IMR-90 (cell line): ENCODE measurements around the gene SEH1L. TPM values are rescaled to one million over a fixed set of nuclear protein-coding genes. Genes with fewer than 3 reads are reported as not detected.

ENCODE experiments used
- ATAC-seq: fragments of 200-7000 bp; cut with Tn5 transposase; 2 replicates; pipeline ENCODE4 v1.9.1; 2020; ENCODE audit warnings: low read depth, mild to moderate bottlenecking, moderate library complexity
- BruUV-seq: library from RNA; stranded (reverse); fragments of 400-500 nt; replicated peaks from 2 replicates; lab custom pipeline; 2021; lab: Mats Ljungman, UMichigan
- CTCF ChIA-PET: fragments of 300-600 bp; formaldehyde crosslinking; extraction: SDS; loops from one replicate; lab custom pipeline; 2021; ENCODE audit warnings: antibody characterized with exemption; lab: Yijun Ruan, JAX
- POLR2A ChIA-PET: fragments of 300-600 bp; sonication (Branson Sonifier 250); formaldehyde crosslinking; loops from one replicate; lab custom pipeline; 2022; ENCODE audit warnings: antibody characterized with exemption; ENCODE audit not compliant: unreplicated experiment; lab: Charles Lee
- DNase-seq: peaks from one replicate; pipeline ENCODE4 v3.0.0; 2013
- H2AFZ ChIP-seq: replicated peaks from 2 replicates; pipeline ENCODE3; 2013; ENCODE audit warnings: low read length, mild to moderate bottlenecking; ENCODE audit not compliant: poor library complexity
- H2AK5ac ChIP-seq: 2 replicates; pipeline ENCODE4 v1.6.1; 2013; ENCODE audit warnings: low read depth, low read length, inconsistent platforms
- H2AK9ac ChIP-seq: replicated peaks from 2 replicates; pipeline ENCODE3; 2013; ENCODE audit warnings: mild to moderate bottlenecking, low read depth, low read length, moderate library complexity; ENCODE audit not compliant: poor library complexity
- H2BK120ac ChIP-seq: 2 replicates; pipeline ENCODE4 v1.6.1; 2013; ENCODE audit warnings: low read depth, low read length, inconsistent platforms
- H2BK15ac ChIP-seq: 3 replicates; pipeline ENCODE4 v1.6.1; 2013; ENCODE audit warnings: low read depth, low read length, inconsistent platforms
- H2BK20ac ChIP-seq: 2 replicates; pipeline ENCODE4 v1.6.1; 2013; ENCODE audit warnings: low read depth, mild to moderate bottlenecking, inconsistent platforms, low read length, moderate library complexity
- H2BK5ac ChIP-seq: 2 replicates; pipeline ENCODE4 v1.6.1; 2013; ENCODE audit warnings: mild to moderate bottlenecking, low read depth, low read length, inconsistent platforms; ENCODE audit not compliant: poor library complexity, severe bottlenecking
- H3K14ac ChIP-seq: replicated peaks from 2 replicates; pipeline ENCODE4 v1.6.1; 2013; ENCODE audit warnings: low read depth, low read length, inconsistent platforms
- H3K18ac ChIP-seq: 2 replicates; pipeline ENCODE4 v1.6.1; 2013; ENCODE audit warnings: low read depth, low read length, control low read depth
- H3K23ac ChIP-seq: 2 replicates; pipeline ENCODE4 v1.6.1; 2013; ENCODE audit warnings: low read depth, low read length, inconsistent platforms
- H3K27ac ChIP-seq: 2 replicates; pipeline ENCODE4 v1.5.1; 2013; ENCODE audit warnings: mild to moderate bottlenecking, control low read depth, low read length; ENCODE audit not compliant: insufficient read depth
- H3K27me3 ChIP-seq: 2 replicates; pipeline ENCODE4 v1.6.1; 2013; ENCODE audit warnings: low read length; ENCODE audit not compliant: control insufficient read depth, insufficient read depth
- H3K36me3 ChIP-seq: 2 replicates; pipeline ENCODE4 v1.6.1; 2013; ENCODE audit warnings: low read length, mixed read lengths; ENCODE audit not compliant: control insufficient read depth, insufficient read depth
- H3K4ac ChIP-seq: 2 replicates; pipeline ENCODE4 v1.6.1; 2013; ENCODE audit warnings: low read depth, low read length, inconsistent platforms
- H3K4me1 ChIP-seq: 2 replicates; pipeline ENCODE4 v1.6.1; 2013; ENCODE audit warnings: low read length, mixed read lengths; ENCODE audit not compliant: control insufficient read depth, insufficient read depth
- H3K4me2 ChIP-seq: 2 replicates; pipeline ENCODE4 v1.6.1; 2013; ENCODE audit warnings: low read depth, mild to moderate bottlenecking, control low read depth, low read length, moderate library complexity
- H3K4me3 ChIP-seq: 2 replicates; pipeline ENCODE4 v1.5.1; 2013; ENCODE audit warnings: low read depth, mild to moderate bottlenecking, control low read depth, low read length, moderate library complexity; ENCODE audit not compliant: insufficient read depth
- H3K56ac ChIP-seq: 2 replicates; pipeline ENCODE4 v1.6.1; 2013; ENCODE audit warnings: low read length, inconsistent platforms; ENCODE audit not compliant: insufficient read depth; ENCODE audit errors: extremely low read depth
- H3K79me1 ChIP-seq, 2 experiments: 2 replicates each; pipeline ENCODE4 v1.6.1; 2013; ENCODE audit warnings: low read length in 2 of 2, inconsistent platforms in 1 of 2, low read depth in 1 of 2
- H3K9ac ChIP-seq: 2 replicates; pipeline ENCODE4 v1.6.1; 2013; ENCODE audit warnings: low read depth, low read length, control low read depth
- H3K9me1 ChIP-seq: 2 replicates; pipeline ENCODE4 v1.6.1; 2013; ENCODE audit warnings: low read length, inconsistent platforms; ENCODE audit not compliant: insufficient read depth
- H3K9me3 ChIP-seq: 2 replicates; pipeline ENCODE4 v1.6.1; 2013; ENCODE audit warnings: low read length; ENCODE audit not compliant: control insufficient read depth, insufficient read depth
- H4K20me1 ChIP-seq: 2 replicates; pipeline ENCODE4 v1.6.1; 2013; ENCODE audit warnings: low read length, inconsistent platforms; ENCODE audit not compliant: insufficient read depth
- H4K5ac ChIP-seq: 2 replicates; pipeline ENCODE4 v1.6.1; 2013; ENCODE audit warnings: mild to moderate bottlenecking, low read depth, low read length, control low read depth
- H4K8ac ChIP-seq, 2 experiments: 2 replicates each; pipeline ENCODE4 v1.6.1; 2013; ENCODE audit warnings: low read depth in 2 of 2, low read length in 2 of 2, control low read depth in 1 of 2, inconsistent platforms in 1 of 2
- H4K91ac ChIP-seq: 2 replicates; pipeline ENCODE4 v1.6.1; 2013; ENCODE audit warnings: low read depth, low read length, inconsistent platforms; ENCODE audit not compliant: insufficient read depth
- BHLHE40 ChIP-seq: fragments of 150-350 bp; IDR thresholded peaks from 2 replicates; pipeline ENCODE4 v1.6.1; 2016; ENCODE audit warnings: mild to moderate bottlenecking, low read depth, low read length
- CEBPB ChIP-seq: IDR thresholded peaks from 2 replicates; pipeline ENCODE4 v1.6.1; 2012; ENCODE audit warnings: low read depth, low read length, improper control_type of control experiment
- CHD1 ChIP-seq: IDR thresholded peaks from 2 replicates; pipeline ENCODE4 v1.6.1; 2012; ENCODE audit warnings: low read depth, low read length, improper control_type of control experiment
- CTCF ChIP-seq: conservative IDR thresholded peaks from 2 replicates; pipeline ENCODE4 v1.5.1; 2012; ENCODE audit warnings: mild to moderate bottlenecking, low read depth, low read length, improper control_type of control experiment
- MAFK ChIP-seq: IDR thresholded peaks from 2 replicates; pipeline ENCODE4 v1.6.1; 2012; ENCODE audit warnings: low read depth, low read length, improper control_type of control experiment
- MAZ ChIP-seq: IDR thresholded peaks from 2 replicates; pipeline ENCODE4 v1.6.1; 2012; ENCODE audit warnings: low read depth, mild to moderate bottlenecking, low read length, improper control_type of control experiment, moderate library complexity, borderline replicate concordance
- MXI1 ChIP-seq: IDR thresholded peaks from 2 replicates; pipeline ENCODE4 v1.6.1; 2012; ENCODE audit warnings: low read depth, mild to moderate bottlenecking, low read length, moderate library complexity, borderline replicate concordance
- NFE2L2 ChIP-seq: fragments of 150-350 bp; IDR thresholded peaks from 2 replicates; pipeline ENCODE4 v1.6.1; 2016; ENCODE audit warnings: low read depth, mild to moderate bottlenecking, low read length
- POLR2A ChIP-seq: IDR thresholded peaks from 2 replicates; pipeline ENCODE4 v1.6.1; 2012; ENCODE audit warnings: mild to moderate bottlenecking, low read depth, low read length
- RAD21 ChIP-seq: IDR thresholded peaks from 2 replicates; pipeline ENCODE4 v1.6.1; 2012; ENCODE audit warnings: low read length, improper control_type of control experiment
- RCOR1 ChIP-seq: IDR thresholded peaks from 2 replicates; pipeline ENCODE4 v1.6.1; 2012; ENCODE audit warnings: mild to moderate bottlenecking, low read length, improper control_type of control experiment; ENCODE audit not compliant: insufficient replicate concordance
- RFX5 ChIP-seq: IDR thresholded peaks from 2 replicates; pipeline ENCODE4 v1.8.0; 2012; ENCODE audit warnings: low read depth, mild to moderate bottlenecking, low read length, moderate library complexity
- SMC3 ChIP-seq: fragments of 150-350 bp; IDR thresholded peaks from 2 replicates; pipeline ENCODE4 v1.6.1; 2016; ENCODE audit warnings: low read depth, mild to moderate bottlenecking, antibody characterized with exemption, low read length, moderate library complexity
- USF2 ChIP-seq: fragments of 150-350 bp; IDR thresholded peaks from 2 replicates; pipeline ENCODE4 v1.6.1; 2017; ENCODE audit warnings: mild to moderate bottlenecking, antibody characterized with exemption, low read length, low read depth
- WGBS, 2 experiments: methylation state at CpG; one replicate each; pipeline versions ENCODE4 v1.1.5 to v1.1.7; 2013; ENCODE audit warnings: missing lambda C conversion rate in 2 of 2; ENCODE audit not compliant: insufficient read length in 1 of 2; ENCODE audit errors: extremely low coverage in 2 of 2; 5-methylcytosine and 5-hydroxymethylcytosine counted together
- dilution Hi-C: fragments of 300-500 bp; cut with HindIII; formaldehyde crosslinking; loops from one replicate; pipeline ENCODE4 v1.14.3; 2018; ENCODE audit warnings: low sequenced_read_pairs; ENCODE audit not compliant: unreplicated experiment
- in situ Hi-C: fragments of 300-500 bp; cut with MboI; formaldehyde crosslinking; loops from 3 replicates; pipeline ENCODE4 v1.14.3; 2019; ENCODE audit warnings: low sequenced_read_pairs, inconsistent platforms, mixed read lengths
- intact Hi-C: fragments of 100-400 bp; cut with micrococcal nuclease; formaldehyde crosslinking; loops from 2 replicates; pipeline ENCODE4 v1.10.0; 2022
- polyA plus RNA-seq, 3 experiments: library from polyadenylated mRNA; depleted of rRNA; stranded (reverse); fragments of >200 nt; gene quantifications; 2 replicates each; pipeline ENCODE4 v1.2.3, GENCODE V29; 2012; ENCODE audit warnings: low replicate concordance in 1 of 3
- total RNA-seq: library from RNA; depleted of rRNA; stranded (reverse); fragments of >200 nt; gene quantifications from 2 replicates; pipeline ENCODE4 v1.2.3, GENCODE V29; 2012
- TF ChIP-seq, protein P1 (sequence below): fragments of 150-350 bp; IDR thresholded peaks from 2 replicates; pipeline ENCODE4 v1.6.1; 2016; ENCODE audit warnings: low read depth, mild to moderate bottlenecking, low read length, moderate library complexity, borderline replicate concordance

Gene SEH1L
- total and polyA plus RNA-seq, 2 of the 4 experiments (the other 2 are of a cell fraction) = 27.6 to 45.5 TPM

- Histone ChIP-seq H3K23ac (no peak overlapping the region), H4K91ac (peak overlapping the region; percentile 15; the same call in 1 of the 2 replicates), H2AK5ac (peak overlapping the region; percentile 49; the same call in 1 of the 2 replicates), H3K14ac (peak overlapping the region; percentile 61; the same call in 1 of the 2 replicates), H3K27me3 (no peaks in the 10 kb centered on the region), H4K20me1 (peaks cover 4% of the 10 kb centered on the region; the same call in 1 of the 2 replicates), H2AK9ac (no peak overlapping the region), H2BK15ac (no peak overlapping the region), H3K9me1 (peaks cover 11% of the 10 kb centered on the region; the same call in 1 of the 2 replicates), H3K4me1 (peaks cover 11% of the 10 kb centered on the region), H2BK5ac (no peak overlapping the region), H3K27ac (peak overlapping the region; percentile 91; the same call in 1 of the 2 replicates), H4K5ac (no peak overlapping the region; the same call in 1 of the 2 replicates), H3K56ac (no peak overlapping the region), H3K9ac (0 out of 2 replicates have a peak overlapping the region, but pooled peaks have one; percentile 39), H3K79me1 (no peaks in the 10 kb centered on the region), H4K8ac (peak overlapping the region in 1 of 2 experiments; percentile 11; a peak in 1 of 4 replicates), H3K9me3 (peaks cover 5% of the 10 kb centered on the region; the same call in 1 of the 2 replicates), H3K4ac (peak overlapping the region; percentile 52), H3K18ac (peak overlapping the region; percentile 32; the same call in 1 of the 2 replicates), H2BK20ac (peak overlapping the region; percentile 47), H3K36me3 (no peaks in the 10 kb centered on the region), H3K4me3 (no peak overlapping the region), H3K4me2 (peak overlapping the region; percentile 80; the same call in 1 of the 2 replicates), H2BK120ac (peak overlapping the region; percentile 66), H2AFZ (peak overlapping the region; percentile 35)
- dilution Hi-C loops = no loop called here
- no peak for TF ChIP-seq MXI1
- no peak for TF ChIP-seq BHLHE40
- TF ChIP-seq CEBPB = no peak
- no peak for TF ChIP-seq RFX5
- no peak for TF ChIP-seq CHD1
- no peak for TF ChIP-seq RCOR1
- TF ChIP-seq POLR2A = no peak
- TF ChIP-seq, protein P1, sequence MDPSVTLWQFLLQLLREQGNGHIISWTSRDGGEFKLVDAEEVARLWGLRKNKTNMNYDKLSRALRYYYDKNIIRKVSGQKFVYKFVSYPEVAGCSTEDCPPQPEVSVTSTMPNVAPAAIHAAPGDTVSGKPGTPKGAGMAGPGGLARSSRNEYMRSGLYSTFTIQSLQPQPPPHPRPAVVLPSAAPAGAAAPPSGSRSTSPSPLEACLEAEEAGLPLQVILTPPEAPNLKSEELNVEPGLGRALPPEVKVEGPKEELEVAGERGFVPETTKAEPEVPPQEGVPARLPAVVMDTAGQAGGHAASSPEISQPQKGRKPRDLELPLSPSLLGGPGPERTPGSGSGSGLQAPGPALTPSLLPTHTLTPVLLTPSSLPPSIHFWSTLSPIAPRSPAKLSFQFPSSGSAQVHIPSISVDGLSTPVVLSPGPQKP = no peak
- no peak for TF ChIP-seq SMC3
- TF ChIP-seq MAFK = no peak
- TF ChIP-seq CTCF = no peak
- TF ChIP-seq NFE2L2 = no peak
- TF ChIP-seq USF2 = no peak
- TF ChIP-seq RAD21 = no peak
- TF ChIP-seq MAZ = no peak
- CTCF ChIA-PET = no interaction called here
- intact Hi-C loops = no loop called here
- BruUV-seq = no TSS peak
- POLR2A ChIA-PET = no interaction called here
- DNase-seq = no peak
- peak; percentile 31; the same call in 1 of the 2 replicates for ATAC-seq
- 83% methylated on average over 4 of the region's 10 CpGs; no CpG with 5 or more reads in 1 of the 2 experiments for WGBS, 2 experiments
- in situ Hi-C loops = no loop called here
Measured at GRCh38 chr18:12906773-12907172, 41.0 kb upstream of the SEH1L start.
